Effector memory CD4-positive, alpha-beta T cell (primary cell): ENCODE results near the gene HOMER1.
A peak's percentile ranks its signal among the peaks of the same experiment; 100 is the strongest.

Source experiments
- DNase-seq, 3 donors: peaks; one replicate each; pipeline ENCODE4 v3.0.0-alpha.2; 2020
- H3K27ac ChIP-seq: 2 replicates; pipeline ENCODE4 v1.7.0; 2013; ENCODE audit warnings: mild to moderate bottlenecking, low read length, moderate library complexity; ENCODE audit not compliant: insufficient read depth, poor library complexity, severe bottlenecking
- H3K27me3 ChIP-seq: replicated peaks from 2 replicates; pipeline ENCODE4 v1.7.0; 2013; ENCODE audit warnings: mild to moderate bottlenecking, low read length; ENCODE audit not compliant: insufficient read depth, control insufficient read depth, poor library complexity, severe bottlenecking
- H3K36me3 ChIP-seq: 2 replicates; pipeline ENCODE4 v1.7.0; 2013; ENCODE audit warnings: mild to moderate bottlenecking, low read length, moderate library complexity; ENCODE audit not compliant: control insufficient read depth, insufficient read depth
- H3K4me1 ChIP-seq: 2 replicates; pipeline ENCODE4 v1.7.0; 2013; ENCODE audit warnings: low read length, mild to moderate bottlenecking; ENCODE audit not compliant: control insufficient read depth, insufficient read depth, poor library complexity, severe bottlenecking
- H3K4me3 ChIP-seq: 2 replicates; pipeline ENCODE4 v1.7.0; 2013; ENCODE audit warnings: low read length, low read depth, mild to moderate bottlenecking; ENCODE audit not compliant: insufficient read depth, poor library complexity, severe bottlenecking
- H3K9me3 ChIP-seq: 2 replicates; pipeline ENCODE4 v1.7.0; 2013; ENCODE audit warnings: mild to moderate bottlenecking, low read length, moderate library complexity; ENCODE audit not compliant: control insufficient read depth
- total RNA-seq, 3 donors: gene quantifications; one replicate each; lab custom pipeline; 2026; lab: John Stamatoyannopoulos, UW

Gene HOMER1, protein sequence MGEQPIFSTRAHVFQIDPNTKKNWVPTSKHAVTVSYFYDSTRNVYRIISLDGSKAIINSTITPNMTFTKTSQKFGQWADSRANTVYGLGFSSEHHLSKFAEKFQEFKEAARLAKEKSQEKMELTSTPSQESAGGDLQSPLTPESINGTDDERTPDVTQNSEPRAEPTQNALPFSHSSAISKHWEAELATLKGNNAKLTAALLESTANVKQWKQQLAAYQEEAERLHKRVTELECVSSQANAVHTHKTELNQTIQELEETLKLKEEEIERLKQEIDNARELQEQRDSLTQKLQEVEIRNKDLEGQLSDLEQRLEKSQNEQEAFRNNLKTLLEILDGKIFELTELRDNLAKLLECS
- 15.9 to 48.5 (median 26.5) reads per million in 3 donors for total RNA-seq

DNA sequence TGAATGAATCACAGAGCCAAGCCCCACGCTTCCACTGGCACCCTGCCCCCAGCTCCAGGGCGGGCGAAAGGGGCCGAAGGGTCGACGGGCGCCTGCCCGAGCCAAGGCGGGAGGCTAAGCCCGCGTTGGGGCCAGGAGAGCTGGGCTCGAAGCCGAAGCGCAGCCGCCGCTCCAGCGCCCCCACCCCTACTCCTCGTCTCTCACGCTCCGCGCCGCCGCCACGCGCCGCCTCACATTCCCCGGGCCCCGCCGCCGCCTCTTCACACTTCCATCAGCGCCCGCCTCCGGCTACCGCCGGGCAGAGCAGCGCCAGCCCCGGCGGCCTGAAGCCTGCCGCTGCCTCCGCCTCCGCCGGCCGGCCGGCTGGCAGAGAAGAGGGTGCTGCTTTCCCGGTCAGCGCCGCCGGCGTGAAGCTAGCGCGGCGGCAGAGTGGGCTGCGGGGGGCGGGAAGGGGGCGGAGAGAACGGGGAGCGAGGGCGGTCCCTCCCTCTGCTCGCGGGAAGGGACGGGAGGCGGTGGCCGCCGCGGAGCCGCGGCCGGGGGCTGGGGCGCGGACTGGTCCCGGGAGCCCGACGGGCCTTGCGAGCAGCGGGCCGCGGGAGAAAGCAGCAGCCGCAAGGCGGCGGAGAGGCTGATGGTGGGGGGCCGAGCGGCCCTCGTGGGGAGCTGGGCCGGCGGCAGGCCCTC lies at the start of gene HOMER1:
Gene HOMER1, minus strand, starts transcription at position 431 of the 687 bp plus-strand sequence. CDS start 1,360 bp downstream, outside the sequence.
- peak within 1 kb of the TSS; percentile 78 for H3K27ac ChIP-seq
- DNase-seq, result peak; percentile 37 to 47 (median 46)

GRCh38 chr5:79563247-79563590 lies 49.3 kb upstream of the HOMER1 start:
- no peaks in the 10 kb centered on the region for H3K9me3 ChIP-seq
- no peaks in the 10 kb centered on the region for H3K4me1 ChIP-seq
- no peak overlapping the region for H3K27ac ChIP-seq
- no peaks in the 10 kb centered on the region for H3K27me3 ChIP-seq
- DNase-seq, result no peak
- no peaks in the 10 kb centered on the region for H3K36me3 ChIP-seq
- no peak overlapping the region for H3K4me3 ChIP-seq

More for the DNA sequence above, at the start of gene HOMER1:
- H3K36me3 ChIP-seq, result no peaks in the 10 kb centered on the region
- peaks cover 3% of the 10 kb centered on the region for H3K27me3 ChIP-seq
- peak within 1 kb of the TSS; percentile 70 for H3K4me3 ChIP-seq
- H3K9me3 ChIP-seq, result no peaks in the 10 kb centered on the region
- H3K4me1 ChIP-seq, result peaks cover 11% of the 10 kb centered on the region

GRCh38 chr5:79562351-79563246 lies 48.7 kb upstream of the HOMER1 start:
- no peak overlapping the region for H3K4me3 ChIP-seq
- no peaks in the 10 kb centered on the region for H3K4me1 ChIP-seq
- no peak for DNase-seq
- no peaks in the 10 kb centered on the region for H3K9me3 ChIP-seq
- H3K27me3 ChIP-seq, result no peaks in the 10 kb centered on the region
- no peak overlapping the region for H3K27ac ChIP-seq
- H3K36me3 ChIP-seq, result no peaks in the 10 kb centered on the region

- Histone ChIP-seq H3K36me3 (no peaks in the 10 kb centered on the region), H3K9me3 (no peaks in the 10 kb centered on the region), H3K4me3 (no peak overlapping the region), H3K27ac (no peak overlapping the region), H3K27me3 (no peaks in the 10 kb centered on the region), H3K4me1 (no peaks in the 10 kb centered on the region)
- DNase-seq, result no peak
Observed at GRCh38 chr5:79561525-79561893, 47.6 kb upstream of the HOMER1 start.

GRCh38 chr5:79560771-79561524 lies 47.0 kb upstream of the HOMER1 start:
- Histone ChIP-seq H3K4me3 (no peak overlapping the region), H3K27me3 (no peaks in the 10 kb centered on the region), H3K27ac (no peak overlapping the region), H3K9me3 (no peaks in the 10 kb centered on the region), H3K36me3 (no peaks in the 10 kb centered on the region), H3K4me1 (no peaks in the 10 kb centered on the region)
- DNase-seq, result no peak

DNA sequence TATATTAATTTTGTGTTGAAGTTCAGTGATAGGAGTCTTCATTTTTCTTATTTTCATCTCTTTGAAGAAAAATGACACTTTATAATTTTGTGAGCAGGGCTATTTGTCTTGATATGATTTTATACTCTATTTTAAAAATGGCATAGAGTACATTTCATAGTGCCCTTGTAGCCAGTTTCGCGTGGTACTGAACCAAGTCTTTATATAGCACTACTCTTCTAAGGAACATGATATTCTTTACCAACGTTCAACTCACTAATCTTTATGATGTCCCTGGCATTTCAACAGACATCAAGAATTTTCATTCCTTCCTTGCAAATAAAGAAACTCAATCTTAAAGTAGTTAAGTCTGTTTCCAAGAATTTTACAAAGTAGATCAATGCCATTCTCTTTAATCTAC lies 41.5 kb upstream of the HOMER1 start:
- Histone ChIP-seq H3K36me3 (no peaks in the 10 kb centered on the region), H3K9me3 (no peaks in the 10 kb centered on the region), H3K27me3 (no peaks in the 10 kb centered on the region), H3K4me3 (no peak overlapping the region), H3K27ac (no peak overlapping the region), H3K4me1 (no peaks in the 10 kb centered on the region)
- no peak for DNase-seq

- no peaks in the 10 kb centered on the region for H3K36me3 ChIP-seq
- H3K4me1 ChIP-seq, result no peaks in the 10 kb centered on the region
- H3K27me3 ChIP-seq, result no peaks in the 10 kb centered on the region
- no peak overlapping the region for H3K4me3 ChIP-seq
- no peak overlapping the region for H3K27ac ChIP-seq
- no peaks in the 10 kb centered on the region for H3K9me3 ChIP-seq
- no peak for DNase-seq
Observed at GRCh38 chr5:79552984-79553383, 39.0 kb upstream of the HOMER1 start.

DNA sequence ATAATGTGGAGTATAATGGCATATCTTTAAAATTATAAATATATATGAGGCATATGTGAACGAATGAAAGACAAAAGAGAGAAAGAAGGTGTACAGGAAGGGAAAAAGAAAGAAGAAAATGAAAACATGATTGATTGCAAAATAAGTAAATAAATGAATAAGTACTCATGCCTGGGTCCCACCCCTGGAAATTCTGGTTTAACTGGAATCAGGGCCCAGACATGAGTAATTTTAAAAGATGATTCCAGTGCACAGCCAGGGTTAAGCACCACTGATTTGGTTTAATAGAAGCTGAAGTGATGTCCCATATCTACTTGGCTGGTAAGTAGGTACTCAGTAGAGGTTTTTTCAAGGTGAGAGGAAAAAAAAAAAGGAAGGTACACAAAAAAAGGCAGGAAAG lies 34.0 kb upstream of the HOMER1 start:
- H3K27ac ChIP-seq, result no peak overlapping the region
- H3K4me3 ChIP-seq, result no peak overlapping the region
- no peaks in the 10 kb centered on the region for H3K36me3 ChIP-seq
- no peaks in the 10 kb centered on the region for H3K4me1 ChIP-seq
- H3K9me3 ChIP-seq, result no peaks in the 10 kb centered on the region
- DNase-seq, result no peak
- no peaks in the 10 kb centered on the region for H3K27me3 ChIP-seq

- Histone ChIP-seq H3K27me3 (no peaks in the 10 kb centered on the region), H3K4me3 (no peak overlapping the region), H3K36me3 (no peaks in the 10 kb centered on the region), H3K9me3 (no peaks in the 10 kb centered on the region), H3K4me1 (no peaks in the 10 kb centered on the region), H3K27ac (no peak overlapping the region)
- DNase-seq, result no peak
Observed at GRCh38 chr5:79547429-79547822, 33.5 kb upstream of the HOMER1 start.
